Astrocyte (in vitro differentiated cells and primary cell): ENCODE results near the gene MED13L.

ENCODE experiments used
- EZH2 ChIP-seq: IDR thresholded peaks from 2 replicates; pipeline ENCODE4 v1.6.1; 2012; ENCODE audit warnings: mild to moderate bottlenecking, low read length, inconsistent platforms; ENCODE audit not compliant: insufficient read depth
- TF ChIP-seq, protein P1 (sequence below): IDR thresholded peaks from 2 replicates; pipeline ENCODE4 v1.5.1; 2011; ENCODE audit warnings: low read depth, mild to moderate bottlenecking, inconsistent platforms, low read length, moderate library complexity; ENCODE audit not compliant: insufficient read depth

DNA sequence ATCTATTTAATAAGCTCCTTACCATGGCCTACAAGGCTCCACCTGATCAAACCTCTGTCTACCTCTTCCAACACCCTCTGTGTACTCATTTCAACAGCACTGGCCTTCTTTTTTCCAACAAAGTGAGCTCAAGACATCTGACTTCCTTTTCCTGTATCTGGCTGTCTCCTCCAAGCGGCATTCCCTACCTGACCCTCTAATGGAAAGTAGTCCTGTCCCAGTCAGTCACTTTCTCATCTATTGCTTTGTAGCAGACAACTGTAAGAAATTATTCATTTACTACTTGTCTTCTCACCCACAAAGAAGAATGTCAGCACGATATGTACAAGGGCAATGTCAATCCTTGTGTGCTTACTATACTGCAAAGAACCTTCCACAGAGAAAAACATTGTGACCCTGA, 149.6 kb downstream of the MED13L start:
- TF ChIP-seq, protein P1, sequence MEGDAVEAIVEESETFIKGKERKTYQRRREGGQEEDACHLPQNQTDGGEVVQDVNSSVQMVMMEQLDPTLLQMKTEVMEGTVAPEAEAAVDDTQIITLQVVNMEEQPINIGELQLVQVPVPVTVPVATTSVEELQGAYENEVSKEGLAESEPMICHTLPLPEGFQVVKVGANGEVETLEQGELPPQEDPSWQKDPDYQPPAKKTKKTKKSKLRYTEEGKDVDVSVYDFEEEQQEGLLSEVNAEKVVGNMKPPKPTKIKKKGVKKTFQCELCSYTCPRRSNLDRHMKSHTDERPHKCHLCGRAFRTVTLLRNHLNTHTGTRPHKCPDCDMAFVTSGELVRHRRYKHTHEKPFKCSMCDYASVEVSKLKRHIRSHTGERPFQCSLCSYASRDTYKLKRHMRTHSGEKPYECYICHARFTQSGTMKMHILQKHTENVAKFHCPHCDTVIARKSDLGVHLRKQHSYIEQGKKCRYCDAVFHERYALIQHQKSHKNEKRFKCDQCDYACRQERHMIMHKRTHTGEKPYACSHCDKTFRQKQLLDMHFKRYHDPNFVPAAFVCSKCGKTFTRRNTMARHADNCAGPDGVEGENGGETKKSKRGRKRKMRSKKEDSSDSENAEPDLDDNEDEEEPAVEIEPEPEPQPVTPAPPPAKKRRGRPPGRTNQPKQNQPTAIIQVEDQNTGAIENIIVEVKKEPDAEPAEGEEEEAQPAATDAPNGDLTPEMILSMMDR: no peak
- TF ChIP-seq EZH2: no peak
